CD4-positive, alpha-beta T cell treated with Interleukin-10 for 1 hour (primary cell): ENCODE data around the gene KNDC1.
"Not testable (repeated sequence)": the region's sequence is repeated elsewhere in the genome, so short reads cannot be mapped to it uniquely, and the experiment has no call there.

Source experiments
- DNase-seq: peaks from one replicate; pipeline ENCODE4 v3.0.0-alpha.2; 2020

Gene KNDC1

GRCh38 chr10:133127291-133128125 lies 32.5 kb upstream of the KNDC1 start:
- DNase-seq = peak; percentile 13

GRCh38 chr10:133128126-133129070 lies 31.6 kb upstream of the KNDC1 start:
- no peak for DNase-seq

GRCh38 chr10:133129071-133129858 lies 30.8 kb upstream of the KNDC1 start:
- no peak for DNase-seq

GRCh38 chr10:133129859-133130495 lies 30.0 kb upstream of the KNDC1 start:
- DNase-seq = no peak

GRCh38 chr10:133130602-133131001 lies 29.4 kb upstream of the KNDC1 start:
- no peak for DNase-seq

- no peak for DNase-seq
Observed at GRCh38 chr10:133131053-133131452, 29.0 kb upstream of the KNDC1 start.

- DNase-seq = no peak
Observed at GRCh38 chr10:133131734-133132472, 28.1 kb upstream of the KNDC1 start.

GRCh38 chr10:133132473-133133291 lies 27.3 kb upstream of the KNDC1 start:
- DNase-seq = no peak

GRCh38 chr10:133133471-133134231 lies 26.4 kb upstream of the KNDC1 start:
- DNase-seq = no peak

GRCh38 chr10:133134411-133135115 lies 25.5 kb upstream of the KNDC1 start:
- no peak for DNase-seq

- DNase-seq = no peak
Observed at GRCh38 chr10:133135116-133135465, 24.9 kb upstream of the KNDC1 start.

- not testable (repeated sequence) for DNase-seq
Observed at GRCh38 chr10:133137486-133138145, 22.4 kb upstream of the KNDC1 start.

GRCh38 chr10:133139551-133140065 lies 20.4 kb upstream of the KNDC1 start:
- no peak for DNase-seq

- DNase-seq = no peak
Observed at GRCh38 chr10:133140417-133141143, 19.4 kb upstream of the KNDC1 start.

- DNase-seq = no peak
Observed at GRCh38 chr10:133141144-133141957, 18.7 kb upstream of the KNDC1 start.

- DNase-seq = no peak
Observed at GRCh38 chr10:133141958-133142340, 18.1 kb upstream of the KNDC1 start.
